Effector memory CD4-positive, alpha-beta T cell (primary cell): ENCODE results near the gene NOS1AP.

ENCODE experiments used
- DNase-seq, 3 donors: peaks; one replicate each; pipeline ENCODE4 v3.0.0-alpha.2; 2020
- H3K27ac ChIP-seq: 2 replicates; pipeline ENCODE4 v1.7.0; 2013; ENCODE audit warnings: mild to moderate bottlenecking, low read length, moderate library complexity; ENCODE audit not compliant: insufficient read depth, poor library complexity, severe bottlenecking
- H3K27me3 ChIP-seq: replicated peaks from 2 replicates; pipeline ENCODE4 v1.7.0; 2013; ENCODE audit warnings: mild to moderate bottlenecking, low read length; ENCODE audit not compliant: insufficient read depth, control insufficient read depth, poor library complexity, severe bottlenecking
- H3K36me3 ChIP-seq: 2 replicates; pipeline ENCODE4 v1.7.0; 2013; ENCODE audit warnings: mild to moderate bottlenecking, low read length, moderate library complexity; ENCODE audit not compliant: control insufficient read depth, insufficient read depth
- H3K4me1 ChIP-seq: 2 replicates; pipeline ENCODE4 v1.7.0; 2013; ENCODE audit warnings: low read length, mild to moderate bottlenecking; ENCODE audit not compliant: control insufficient read depth, insufficient read depth, poor library complexity, severe bottlenecking
- H3K4me3 ChIP-seq: 2 replicates; pipeline ENCODE4 v1.7.0; 2013; ENCODE audit warnings: low read length, low read depth, mild to moderate bottlenecking; ENCODE audit not compliant: insufficient read depth, poor library complexity, severe bottlenecking
- H3K9me3 ChIP-seq: 2 replicates; pipeline ENCODE4 v1.7.0; 2013; ENCODE audit warnings: mild to moderate bottlenecking, low read length, moderate library complexity; ENCODE audit not compliant: control insufficient read depth

Gene NOS1AP

GRCh38 chr1:162085991-162086390 lies 16.5 kb downstream of the NOS1AP start:
- no peaks in the 10 kb centered on the region for H3K4me1 ChIP-seq
- H3K36me3 ChIP-seq: no peaks in the 10 kb centered on the region
- DNase-seq: no peak
- no peak overlapping the region for H3K27ac ChIP-seq
- H3K9me3 ChIP-seq: no peaks in the 10 kb centered on the region
- H3K4me3 ChIP-seq: no peak overlapping the region
- no peaks in the 10 kb centered on the region for H3K27me3 ChIP-seq

GRCh38 chr1:162087111-162087510 lies 17.6 kb downstream of the NOS1AP start:
- DNase-seq: no peak
- Histone ChIP-seq H3K36me3 (no peaks in the 10 kb centered on the region), H3K9me3 (no peaks in the 10 kb centered on the region), H3K4me1 (no peaks in the 10 kb centered on the region), H3K27ac (no peak overlapping the region), H3K4me3 (no peak overlapping the region), H3K27me3 (no peaks in the 10 kb centered on the region)

- no peaks in the 10 kb centered on the region for H3K9me3 ChIP-seq
- DNase-seq: no peak
- no peak overlapping the region for H3K27ac ChIP-seq
- no peaks in the 10 kb centered on the region for H3K27me3 ChIP-seq
- H3K36me3 ChIP-seq: no peaks in the 10 kb centered on the region
- H3K4me1 ChIP-seq: no peaks in the 10 kb centered on the region
- H3K4me3 ChIP-seq: no peak overlapping the region
Observed at GRCh38 chr1:162087574-162087973, 18.1 kb downstream of the NOS1AP start.

- Histone ChIP-seq H3K27ac (no peak overlapping the region), H3K9me3 (no peaks in the 10 kb centered on the region), H3K36me3 (no peaks in the 10 kb centered on the region), H3K27me3 (no peaks in the 10 kb centered on the region), H3K4me1 (no peaks in the 10 kb centered on the region), H3K4me3 (no peak overlapping the region)
- no peak for DNase-seq
Observed at GRCh38 chr1:162088281-162088969, 18.9 kb downstream of the NOS1AP start.

- Histone ChIP-seq H3K4me3 (no peak overlapping the region), H3K9me3 (no peaks in the 10 kb centered on the region), H3K27me3 (no peaks in the 10 kb centered on the region), H3K4me1 (no peaks in the 10 kb centered on the region), H3K27ac (no peak overlapping the region), H3K36me3 (no peaks in the 10 kb centered on the region)
- no peak for DNase-seq
Observed at GRCh38 chr1:162089748-162090147, 20.3 kb downstream of the NOS1AP start.

GRCh38 chr1:162090378-162090777 lies 20.9 kb downstream of the NOS1AP start:
- Histone ChIP-seq H3K4me1 (no peaks in the 10 kb centered on the region), H3K27ac (no peak overlapping the region), H3K27me3 (no peaks in the 10 kb centered on the region), H3K9me3 (no peaks in the 10 kb centered on the region), H3K36me3 (no peaks in the 10 kb centered on the region), H3K4me3 (no peak overlapping the region)
- DNase-seq: no peak

- H3K27ac ChIP-seq: no peak overlapping the region
- no peaks in the 10 kb centered on the region for H3K27me3 ChIP-seq
- H3K4me1 ChIP-seq: no peaks in the 10 kb centered on the region
- H3K9me3 ChIP-seq: no peaks in the 10 kb centered on the region
- no peak for DNase-seq
- H3K36me3 ChIP-seq: no peaks in the 10 kb centered on the region
- no peak overlapping the region for H3K4me3 ChIP-seq
Observed at GRCh38 chr1:162091681-162092524, 22.4 kb downstream of the NOS1AP start.

- Histone ChIP-seq H3K27ac (no peak overlapping the region), H3K4me1 (no peaks in the 10 kb centered on the region), H3K27me3 (no peaks in the 10 kb centered on the region), H3K4me3 (no peak overlapping the region), H3K9me3 (no peaks in the 10 kb centered on the region), H3K36me3 (no peaks in the 10 kb centered on the region)
- no peak for DNase-seq
Observed at GRCh38 chr1:162093095-162093494, 23.6 kb downstream of the NOS1AP start.

GRCh38 chr1:162094271-162094670 lies 24.8 kb downstream of the NOS1AP start:
- H3K4me1 ChIP-seq: no peaks in the 10 kb centered on the region
- no peaks in the 10 kb centered on the region for H3K27me3 ChIP-seq
- H3K27ac ChIP-seq: no peak overlapping the region
- H3K36me3 ChIP-seq: no peaks in the 10 kb centered on the region
- DNase-seq: no peak
- H3K9me3 ChIP-seq: no peaks in the 10 kb centered on the region
- H3K4me3 ChIP-seq: no peak overlapping the region

GRCh38 chr1:162094723-162095122 lies 25.2 kb downstream of the NOS1AP start:
- Histone ChIP-seq H3K4me1 (no peaks in the 10 kb centered on the region), H3K27me3 (no peaks in the 10 kb centered on the region), H3K4me3 (no peak overlapping the region), H3K36me3 (no peaks in the 10 kb centered on the region), H3K27ac (no peak overlapping the region), H3K9me3 (no peaks in the 10 kb centered on the region)
- no peak for DNase-seq
